CD8-positive, alpha-beta memory T cell (primary cell): ENCODE data around the gene C22orf31. TPM values are rescaled to one million over a fixed set of nuclear protein-coding genes. Genes with fewer than 3 reads are reported as not detected.
A peak's percentile ranks its signal among the peaks of the same experiment; 100 is the strongest.

Experiments used
- CTCF ChIA-PET: fragments of 350-600 bp; sonication (Branson Sonifier 250); formaldehyde crosslinking; loops from one replicate; lab custom pipeline; 2021; ENCODE audit warnings: antibody characterized with exemption; lab: Charles Lee
- POLR2A ChIA-PET: fragments of 350-600 bp; sonication (Branson Sonifier 250); formaldehyde crosslinking; loops from one replicate; lab custom pipeline; 2021; ENCODE audit warnings: antibody characterized with exemption; lab: Charles Lee
- DNase-seq, 5 donors: peaks; one replicate each; pipeline versions ENCODE4 v3.0.0 to v3.0.0-alpha.2; 2020 to 2022; ENCODE audit warnings: mixed read lengths in 1 of 5
- H3K27ac ChIP-seq: one replicate; pipeline ENCODE4 v1.7.0; 2013; ENCODE audit warnings: low read depth, mild to moderate bottlenecking, low read length, moderate library complexity
- H3K27me3 ChIP-seq: 2 replicates; pipeline ENCODE4 v1.7.0; 2013; ENCODE audit warnings: low read length, mild to moderate bottlenecking; ENCODE audit not compliant: insufficient read depth, poor library complexity, severe bottlenecking
- H3K36me3 ChIP-seq: 2 replicates; pipeline ENCODE4 v1.7.0; 2013; ENCODE audit warnings: mild to moderate bottlenecking, low read length, moderate library complexity; ENCODE audit not compliant: insufficient read depth
- H3K4me1 ChIP-seq: 2 replicates; pipeline ENCODE4 v1.7.0; 2013; ENCODE audit warnings: mild to moderate bottlenecking, low read length, moderate library complexity; ENCODE audit not compliant: insufficient read depth
- H3K4me3 ChIP-seq: 2 replicates; pipeline ENCODE4 v1.7.0; 2013; ENCODE audit warnings: mild to moderate bottlenecking, low read length
- H3K9me3 ChIP-seq: 2 replicates; pipeline ENCODE4 v1.7.0; 2013; ENCODE audit warnings: mild to moderate bottlenecking, low read length
- H3K27ac Mint-ChIP-seq, 8 donors: one replicate each; pipeline ENCODE4 v1.8.0; 2020 to 2021; ENCODE audit warnings: mixed read lengths in 8 of 8, mild to moderate bottlenecking in 6 of 8, inconsistent platforms in 3 of 8, moderate library complexity in 3 of 8
- H3K27me3 Mint-ChIP-seq, 2 donors: one replicate each; pipeline ENCODE4 v1.8.0; 2020 to 2021; ENCODE audit warnings: mixed read lengths in 2 of 2, mild to moderate bottlenecking in 1 of 2, moderate library complexity in 1 of 2
- H3K36me3 Mint-ChIP-seq, 3 donors: one replicate each; pipeline ENCODE4 v1.8.0; 2020 to 2021; ENCODE audit warnings: mixed read lengths in 3 of 3, inconsistent platforms in 1 of 3, mild to moderate bottlenecking in 1 of 3
- H3K4me1 Mint-ChIP-seq, 3 donors: one replicate each; pipeline ENCODE4 v1.8.0; 2020 to 2021; ENCODE audit warnings: mixed read lengths in 3 of 3, inconsistent platforms in 1 of 3, mild to moderate bottlenecking in 1 of 3
- H3K4me3 Mint-ChIP-seq, 7 donors: one replicate each; pipeline ENCODE4 v1.8.0; 2020 to 2021; ENCODE audit warnings: mixed read lengths in 7 of 7, mild to moderate bottlenecking in 6 of 7, moderate library complexity in 4 of 7, inconsistent platforms in 2 of 7
- H3K9me3 Mint-ChIP-seq, 5 donors: one replicate each; pipeline ENCODE4 v1.8.0; 2020 to 2022; ENCODE audit warnings: mixed read lengths in 5 of 5, mild to moderate bottlenecking in 3 of 5, moderate library complexity in 2 of 5, inconsistent platforms in 1 of 5
- polyA plus RNA-seq: library from polyadenylated mRNA; unstranded; fragments of 300-500 nt; fragmentation: Illumina TruSeq; gene quantifications from one replicate; pipeline ENCODE4 v1.2.3, GENCODE V29; 2021
- total RNA-seq, 2 experiments: library from RNA; stranded (reverse); gene quantifications; one replicate each; pipeline ENCODE4 v1.2.3, GENCODE V29; 2021

Gene C22orf31
- total and polyA plus RNA-seq, 3 experiments from 2014 or later: not detected

GRCh38 chr22:29078869-29079207 is 17.2 kb upstream of the C22orf31 start:
- CTCF ChIA-PET: no interaction called here
- POLR2A ChIA-PET: no interaction called here
- H3K27me3 ChIP-seq: peaks cover 17% of the 10 kb centered on the region

DNA sequence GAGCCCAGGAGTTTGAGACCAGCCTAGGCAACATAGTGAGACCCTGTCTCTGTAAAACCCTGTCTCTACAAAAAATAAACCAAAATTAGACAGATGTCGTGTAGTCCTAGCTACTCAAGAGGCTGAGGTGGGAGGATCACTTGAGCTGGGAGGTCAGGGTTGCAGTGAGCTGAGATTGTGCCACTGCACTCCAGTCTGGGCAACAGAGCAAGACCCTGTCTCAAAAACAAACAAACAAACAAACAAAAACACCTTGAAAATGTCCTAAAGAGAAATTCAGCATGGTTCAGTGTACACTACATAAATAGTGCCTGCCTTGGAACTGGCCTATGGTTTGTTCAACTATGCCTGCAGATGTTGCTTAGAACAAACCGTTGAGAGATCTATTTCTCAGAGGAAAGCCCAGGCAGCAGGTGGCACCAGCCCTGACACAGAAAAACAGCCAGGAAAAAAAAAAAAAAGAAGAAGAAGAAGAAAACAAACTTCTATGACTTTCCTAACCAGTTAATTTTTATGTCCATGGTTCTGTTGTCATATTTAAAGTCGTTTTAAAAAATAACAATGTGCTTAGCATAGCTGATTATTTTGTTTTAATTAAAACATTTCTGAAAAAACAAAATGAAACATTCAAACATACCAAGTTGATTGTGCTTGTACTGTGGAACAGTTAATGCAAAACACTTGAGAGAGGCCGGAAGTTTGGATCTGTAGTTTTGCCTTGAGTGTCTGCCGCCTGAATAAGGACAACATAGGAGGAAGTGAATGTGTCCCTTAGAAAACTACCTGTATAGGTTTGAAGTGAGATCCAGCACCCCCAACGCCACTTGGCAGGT is 16.6 kb upstream of the C22orf31 start:
- H3K27me3 Mint-ChIP-seq: peaks cover 47 to 73% of the 10 kb centered on the region in 2 donors
- H3K36me3 Mint-ChIP-seq: no peaks in the 10 kb centered on the region
- CTCF ChIA-PET: interaction anchor here (0.6 kb wide), 1 partner anchor 343 kb away, joined by 5 read pairs; no protein-coding TSS in a partner anchor
- H3K9me3 Mint-ChIP-seq: no peaks in the 10 kb centered on the region
- Histone ChIP-seq H3K4me1 (peaks cover 13% of the 10 kb centered on the region), H3K9me3 (no peaks in the 10 kb centered on the region), H3K4me3 (no peak overlapping the region), H3K27me3 (peaks cover 23% of the 10 kb centered on the region), H3K27ac (no peak overlapping the region), H3K36me3 (no peaks in the 10 kb centered on the region)
- POLR2A ChIA-PET: no interaction called here
- DNase-seq: no peak
- H3K4me3 Mint-ChIP-seq: no peak overlapping the region
- peaks cover 0 to 10% (median 2%) of the 10 kb centered on the region in 3 donors for H3K4me1 Mint-ChIP-seq
- H3K27ac Mint-ChIP-seq: no peak overlapping the region

More at GRCh38 chr22:29078869-29079207, 17.2 kb upstream of the C22orf31 start:
- Mint-ChIP-seq H3K4me1 (peaks cover 0 to 7% (median 2%) of the 10 kb centered on the region in 3 donors), H3K36me3 (no peaks in the 10 kb centered on the region), H3K9me3 (no peaks in the 10 kb centered on the region), H3K27ac (no peak overlapping the region), H3K4me3 (no peak overlapping the region), H3K27me3 (peaks cover 47 to 73% of the 10 kb centered on the region in 2 donors)
- Histone ChIP-seq H3K36me3 (no peaks in the 10 kb centered on the region), H3K4me1 (peaks cover 7% of the 10 kb centered on the region), H3K9me3 (no peaks in the 10 kb centered on the region), H3K27ac (no peak overlapping the region), H3K4me3 (no peak overlapping the region)
- DNase-seq: no peak

DNA sequence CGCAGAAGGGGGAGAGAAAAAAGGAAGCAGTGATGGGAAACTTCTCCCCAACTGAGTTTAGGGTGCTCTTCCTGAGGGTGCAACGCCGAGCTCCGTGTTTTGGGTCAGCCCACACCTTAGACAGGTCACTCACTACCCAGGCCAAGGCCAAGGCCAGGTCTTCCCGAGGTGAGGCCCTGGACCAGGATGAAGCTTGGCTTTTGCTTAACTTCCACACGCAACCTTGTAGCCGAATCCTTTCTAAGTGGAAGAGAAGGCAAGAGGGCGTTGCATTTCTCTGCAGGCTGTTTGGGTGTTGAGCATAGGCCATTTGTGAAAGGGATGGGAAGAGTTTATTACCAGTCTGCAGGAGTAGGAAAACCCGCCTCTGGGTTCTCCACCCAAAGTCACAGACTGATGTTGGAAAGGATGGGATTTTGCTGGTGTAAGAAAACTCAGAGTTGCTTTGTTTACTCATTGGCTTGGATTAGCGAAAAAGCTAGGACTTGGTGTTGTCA is 12.7 kb upstream of the C22orf31 start:
- POLR2A ChIA-PET: no interaction called here
- Mint-ChIP-seq H3K36me3 (no peaks in the 10 kb centered on the region), H3K27ac (no peak overlapping the region), H3K4me3 (peak overlapping the region; percentile 36 to 81 (median 61)), H3K9me3 (no peaks in the 10 kb centered on the region), H3K27me3 (peaks cover 47 to 71% of the 10 kb centered on the region in 2 donors), H3K4me1 (peaks cover 15 to 25% (median 16%) of the 10 kb centered on the region in 3 donors)
- Histone ChIP-seq H3K4me1 (peaks cover 25% of the 10 kb centered on the region), H3K27ac (no peak overlapping the region), H3K9me3 (no peaks in the 10 kb centered on the region), H3K4me3 (peak overlapping the region; percentile 41), H3K27me3 (peaks cover 27% of the 10 kb centered on the region), H3K36me3 (no peaks in the 10 kb centered on the region)
- CTCF ChIA-PET: no interaction called here
- DNase-seq: no peak

GRCh38 chr22:29073618-29074275 is 12.1 kb upstream of the C22orf31 start:
- Mint-ChIP-seq H3K4me3 (peak overlapping the region; percentile 36 to 81 (median 61)), H3K36me3 (no peaks in the 10 kb centered on the region), H3K27me3 (peaks cover 47 to 68% of the 10 kb centered on the region in 2 donors), H3K9me3 (no peaks in the 10 kb centered on the region), H3K4me1 (peaks cover 15 to 25% (median 16%) of the 10 kb centered on the region in 3 donors), H3K27ac (no peak overlapping the region)
- Histone ChIP-seq H3K27me3 (peaks cover 27% of the 10 kb centered on the region), H3K27ac (no peak overlapping the region), H3K9me3 (no peaks in the 10 kb centered on the region), H3K4me3 (peak overlapping the region; percentile 41), H3K4me1 (peaks cover 25% of the 10 kb centered on the region), H3K36me3 (no peaks in the 10 kb centered on the region)
- ChIA-PET POLR2A (no interaction called here), CTCF (no interaction called here)
- peak in 1 of 5 donors; percentile 7 for DNase-seq

- Mint-ChIP-seq H3K4me3 (peak within 1 kb of the TSS; percentile 73 to 88 (median 78)), H3K9me3 (no peaks in the 10 kb centered on the region), H3K36me3 (no peaks in the 10 kb centered on the region), H3K4me1 (peaks cover 15 to 25% (median 16%) of the 10 kb centered on the region in 3 donors), H3K27me3 (peaks cover 47 to 61% of the 10 kb centered on the region in 2 donors), H3K27ac (peak within 1 kb of the TSS in 4 of 8 donors; percentile 11 to 51 (median 46))
- CTCF ChIA-PET: interaction anchor here (1.0 kb wide), 1 partner anchor 11 kb away, joined by 3 read pairs; the partner anchor contains the start of gene C22orf31
- no peaks in the 10 kb centered on the region for H3K36me3 ChIP-seq
- POLR2A ChIA-PET: interaction anchor here (1.0 kb wide), 1 partner anchor 273 kb away, joined by 3 read pairs; the partner anchor contains the start of gene XBP1
- peaks cover 25% of the 10 kb centered on the region for H3K4me1 ChIP-seq
- H3K27ac ChIP-seq: no peak within 1 kb of the TSS
- peaks cover 27% of the 10 kb centered on the region for H3K27me3 ChIP-seq
- peak in 1 of 5 donors; percentile 5 for DNase-seq
- no peaks in the 10 kb centered on the region for H3K9me3 ChIP-seq
- H3K4me3 ChIP-seq: peak within 1 kb of the TSS; percentile 55
Observed at GRCh38 chr22:29072979-29073617, 11.5 kb upstream of the C22orf31 start, which contains the start of gene KREMEN1. Gene KREMEN1, plus strand, starts transcription at chr22:29073035. Its CDS starts 96 bp downstream, at chr22:29073131.

- ChIA-PET CTCF (interaction anchor here (1.0 kb wide), 1 partner anchor 10 kb away, joined by 3 read pairs; the partner anchor contains the start of gene C22orf31), POLR2A (interaction anchor here (1.0 kb wide), 1 partner anchor 272 kb away, joined by 3 read pairs; the partner anchor contains the start of gene XBP1)
- H3K4me3 ChIP-seq: peak overlapping the region; percentile 55
- Mint-ChIP-seq H3K4me1 (peaks cover 15 to 25% (median 16%) of the 10 kb centered on the region in 3 donors), H3K27ac (peak overlapping the region in 4 of 8 donors; percentile 11 to 51 (median 46)), H3K27me3 (peaks cover 45 to 55% of the 10 kb centered on the region in 2 donors), H3K9me3 (no peaks in the 10 kb centered on the region), H3K4me3 (peak overlapping the region; percentile 73 to 88 (median 78)), H3K36me3 (no peaks in the 10 kb centered on the region)
- peaks cover 25% of the 10 kb centered on the region for H3K4me1 ChIP-seq
- H3K9me3 ChIP-seq: no peaks in the 10 kb centered on the region
- H3K36me3 ChIP-seq: no peaks in the 10 kb centered on the region
- peak; percentile 67 to 80 (median 78) for DNase-seq
- H3K27ac ChIP-seq: no peak overlapping the region
- H3K27me3 ChIP-seq: peaks cover 27% of the 10 kb centered on the region
Observed at GRCh38 chr22:29072193-29072978, 10.8 kb upstream of the C22orf31 start.
